H9 (cell line): ENCODE data around the gene CEMIP. TPM values are rescaled to one million over a fixed set of nuclear protein-coding genes. Genes with fewer than 3 reads are reported as not detected.

ENCODE experiments used
- DNase-seq: peaks from one replicate; pipeline ENCODE4 v3.0.0-alpha.2; 2017
- H2AFZ ChIP-seq: one replicate; pipeline ENCODE4 v1.6.1; 2013; ENCODE audit warnings: mild to moderate bottlenecking, low read length, control low read depth, moderate library complexity
- H2AK5ac ChIP-seq: 2 replicates; pipeline ENCODE4 v1.6.1; 2013; ENCODE audit warnings: low read length, control low read depth, mixed read lengths; ENCODE audit not compliant: insufficient read length
- H2BK120ac ChIP-seq: one replicate; pipeline ENCODE4 v1.6.1; 2013; ENCODE audit warnings: low read depth, mild to moderate bottlenecking, low read length, control low read depth, inconsistent platforms; ENCODE audit not compliant: poor library complexity, severe bottlenecking
- H2BK12ac ChIP-seq: 2 replicates; pipeline ENCODE4 v1.6.1; 2013; ENCODE audit warnings: low read length, control low read depth, mixed read lengths, low read depth; ENCODE audit not compliant: insufficient read length
- H2BK15ac ChIP-seq: 2 replicates; pipeline ENCODE4 v1.6.1; 2013; ENCODE audit warnings: low read depth, low read length, control low read depth
- H2BK20ac ChIP-seq: one replicate; pipeline ENCODE4 v1.6.1; 2013; ENCODE audit warnings: low read depth, mild to moderate bottlenecking, low read length, control low read depth, inconsistent platforms; ENCODE audit not compliant: poor library complexity, severe bottlenecking
- H2BK5ac ChIP-seq: 2 replicates; pipeline ENCODE4 v1.6.1; 2013; ENCODE audit warnings: low read length, control low read depth, mixed read lengths; ENCODE audit not compliant: insufficient read length
- H3K14ac ChIP-seq: 2 replicates; pipeline ENCODE4 v1.6.1; 2013; ENCODE audit warnings: low read length, control low read depth; ENCODE audit not compliant: insufficient read depth
- H3K18ac ChIP-seq: 2 replicates; pipeline ENCODE4 v1.6.1; 2013; ENCODE audit warnings: low read depth, mild to moderate bottlenecking, mixed read lengths, low read length, control low read depth; ENCODE audit not compliant: insufficient read length
- H3K23ac ChIP-seq: 2 replicates; pipeline ENCODE4 v1.6.1; 2013; ENCODE audit warnings: low read length, control low read depth, mixed read lengths, low read depth; ENCODE audit not compliant: insufficient read length
- H3K23me2 ChIP-seq: 2 replicates; pipeline ENCODE4 v1.6.1; 2013; ENCODE audit warnings: low read depth, mild to moderate bottlenecking, mixed read lengths, low read length, control low read depth; ENCODE audit not compliant: insufficient read length, poor library complexity, severe bottlenecking
- H3K27ac ChIP-seq: 2 replicates; pipeline ENCODE4 v1.5.1; 2013; ENCODE audit warnings: low read length, control low read depth, mixed read lengths, low read depth; ENCODE audit not compliant: insufficient read length
- H3K27me3 ChIP-seq: 2 replicates; pipeline ENCODE4 v1.6.1; 2013; ENCODE audit warnings: low read length, control low read depth, inconsistent platforms; ENCODE audit not compliant: insufficient read depth
- H3K4ac ChIP-seq: 2 replicates; pipeline ENCODE4 v1.6.1; 2013; ENCODE audit warnings: low read depth, mild to moderate bottlenecking, control low read depth, inconsistent platforms, low read length, moderate library complexity
- H3K4me1 ChIP-seq: 2 replicates; pipeline ENCODE4 v1.6.1; 2013; ENCODE audit warnings: low read length, control low read depth, inconsistent platforms; ENCODE audit not compliant: insufficient read depth
- H3K4me2 ChIP-seq: 2 replicates; pipeline ENCODE4 v1.6.1; 2013; ENCODE audit warnings: low read length, control low read depth, mixed read lengths; ENCODE audit not compliant: insufficient read length, insufficient read depth
- H3K56ac ChIP-seq: 2 replicates; pipeline ENCODE4 v1.6.1; 2013; ENCODE audit warnings: low read depth, mild to moderate bottlenecking, mixed read lengths, low read length, control low read depth; ENCODE audit not compliant: insufficient read length
- H3K79me1 ChIP-seq: 2 replicates; pipeline ENCODE4 v1.6.1; 2013; ENCODE audit warnings: low read depth, mild to moderate bottlenecking, moderate library complexity, low read length, control low read depth, inconsistent platforms; ENCODE audit not compliant: insufficient read depth, poor library complexity, severe bottlenecking
- H3K79me2 ChIP-seq: 2 replicates; pipeline ENCODE4 v1.6.1; 2013; ENCODE audit warnings: low read length, control low read depth, inconsistent platforms; ENCODE audit not compliant: insufficient read depth
- H3K9ac ChIP-seq: 2 replicates; pipeline ENCODE4 v1.6.1; 2013; ENCODE audit warnings: low read length, control low read depth, mixed read lengths; ENCODE audit not compliant: insufficient read length; ENCODE audit errors: extremely low read depth
- H3K9me3 ChIP-seq: one replicate; pipeline ENCODE4 v1.6.1; 2013; ENCODE audit warnings: low read depth, low read length, inconsistent platforms; ENCODE audit not compliant: control insufficient read depth
- H3T11ph ChIP-seq: one replicate; pipeline ENCODE4 v1.6.1; 2013; ENCODE audit warnings: mild to moderate bottlenecking, low read length, control low read depth, inconsistent platforms
- H4K20me1 ChIP-seq: one replicate; pipeline ENCODE4 v1.6.1; 2013; ENCODE audit not compliant: control insufficient read depth, insufficient read length, insufficient read depth
- H4K5ac ChIP-seq: 2 replicates; pipeline ENCODE4 v1.6.1; 2013; ENCODE audit warnings: low read depth, mild to moderate bottlenecking, mixed read lengths, low read length, control low read depth; ENCODE audit not compliant: insufficient read length
- H4K8ac ChIP-seq: replicated peaks from 2 replicates; pipeline ENCODE4 v1.6.1; 2013; ENCODE audit warnings: low read length, control low read depth, mixed read lengths, low read depth; ENCODE audit not compliant: insufficient read length
- H4K91ac ChIP-seq: 2 replicates; pipeline ENCODE4 v1.6.1; 2013; ENCODE audit warnings: low read depth, mild to moderate bottlenecking, moderate library complexity, mixed read lengths, low read length, control low read depth; ENCODE audit not compliant: insufficient read length
- H3K27ac Mint-ChIP-seq, 3 experiments: 2 replicates in 2 of 3; 3 replicates in 1 of 3; pipeline ENCODE4 v1.8.0; 2020 to 2021; ENCODE audit warnings: mixed read lengths in 3 of 3, mild to moderate bottlenecking in 1 of 3, moderate library complexity in 1 of 3
- H3K27me3 Mint-ChIP-seq: 2 replicates; pipeline ENCODE4 v1.8.0; 2021; ENCODE audit warnings: low read depth, mild to moderate bottlenecking, moderate library complexity, mixed read lengths
- H3K36me3 Mint-ChIP-seq, 3 experiments: 2 replicates in 2 of 3; 3 replicates in 1 of 3; pipeline ENCODE4 v1.8.0; 2020 to 2021; ENCODE audit warnings: low read depth in 3 of 3, mixed read lengths in 3 of 3; ENCODE audit not compliant: insufficient read depth in 1 of 3
- H3K4me1 Mint-ChIP-seq, 2 experiments: 2 replicates each; pipeline ENCODE4 v1.8.0; 2020; ENCODE audit warnings: mixed read lengths in 2 of 2
- H3K4me3 Mint-ChIP-seq, 2 experiments: 2 replicates in 1 of 2; 3 replicates in 1 of 2; pipeline ENCODE4 v1.8.0; 2020 to 2021; ENCODE audit warnings: mild to moderate bottlenecking in 2 of 2, mixed read lengths in 2 of 2, moderate library complexity in 1 of 2
- H3K9me3 Mint-ChIP-seq, 2 experiments: 2 replicates in 1 of 2; 3 replicates in 1 of 2; pipeline ENCODE4 v1.8.0; 2020; ENCODE audit warnings: mild to moderate bottlenecking in 2 of 2, mixed read lengths in 2 of 2, moderate library complexity in 1 of 2
- CTCF ChIP-seq: fragments of 200-600 bp; sonication (generic); conservative IDR thresholded peaks from 3 replicates; pipeline ENCODE4 v1.8.0; 2021; ENCODE audit warnings: antibody characterized with exemption, mild to moderate bottlenecking
- WGBS: extraction: QIAGEN DNeasy Blood & Tissue Kit; methylation state at CpG from one replicate; pipeline ENCODE4 v1.1.7; 2013; ENCODE audit warnings: missing lambda C conversion rate, low lambda C conversion rate, mixed read lengths; ENCODE audit not compliant: insufficient read length; ENCODE audit errors: extremely low coverage; 5-methylcytosine and 5-hydroxymethylcytosine counted together
- total RNA-seq: library from RNA; stranded (reverse); gene quantifications from 2 replicates; pipeline ENCODE4 v1.2.1, GENCODE V29; 2021

Gene CEMIP
- total RNA-seq, 1 experiment from 2014 or later = 0.09 TPM

DNA sequence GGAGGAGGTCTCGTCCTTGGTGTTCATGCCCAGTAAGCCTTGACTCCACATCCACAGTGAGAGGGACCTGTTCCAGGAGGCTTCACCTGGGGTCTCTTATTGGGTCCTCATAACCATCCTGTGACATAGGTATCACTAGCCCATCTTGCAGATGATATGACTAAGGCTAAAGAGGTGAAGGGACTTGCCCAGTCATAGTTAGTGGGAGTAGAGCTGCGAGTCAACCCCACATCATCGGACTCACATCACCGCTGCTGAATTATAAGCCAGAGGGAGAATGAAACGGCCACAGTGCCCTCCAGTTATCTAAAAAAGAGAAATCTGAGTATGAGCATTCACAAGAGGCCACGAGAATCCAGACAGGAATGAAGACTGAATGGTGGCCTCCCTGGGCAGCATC lies 144.5 kb downstream of the CEMIP start:
- no peak overlapping the region for H3K4ac ChIP-seq
- no peak overlapping the region for H3K4me2 ChIP-seq
- H2AK5ac ChIP-seq = no peak overlapping the region
- H3K18ac ChIP-seq = no peak overlapping the region
- H3K27ac Mint-ChIP-seq = no peak overlapping the region; a peak in 1 of 7 replicates
- DNase-seq = no peak
- no peak overlapping the region for H3K23ac ChIP-seq
- no peaks in the 10 kb centered on the region for H3K4me1 ChIP-seq
- no peak overlapping the region for H2BK20ac ChIP-seq
- no peaks in the 10 kb centered on the region for H3K79me2 ChIP-seq
- H4K91ac ChIP-seq = no peak overlapping the region
- no peaks in the 10 kb centered on the region for H3K4me1 Mint-ChIP-seq
- no peak overlapping the region for H2BK120ac ChIP-seq
- H2BK5ac ChIP-seq = no peak overlapping the region
- H3K4me3 Mint-ChIP-seq = no peak overlapping the region
- no peaks in the 10 kb centered on the region for H3K23me2 ChIP-seq
- H4K20me1 ChIP-seq = no peaks in the 10 kb centered on the region
- no CpG with 5 or more reads among the region's 6 CpGs for WGBS
- H3K9me3 Mint-ChIP-seq = no peaks in the 10 kb centered on the region
- H3T11ph ChIP-seq = no peak overlapping the region
- H4K5ac ChIP-seq = no peak overlapping the region
- H3K9ac ChIP-seq = no peak overlapping the region
- H3K36me3 Mint-ChIP-seq = no peaks in the 10 kb centered on the region
- no peak overlapping the region for H3K56ac ChIP-seq
- no peak overlapping the region for H3K27ac ChIP-seq
- H3K27me3 Mint-ChIP-seq = peaks cover 3% of the 10 kb centered on the region
- no peaks in the 10 kb centered on the region for H3K27me3 ChIP-seq
- no peaks in the 10 kb centered on the region for H3K9me3 ChIP-seq
- TF ChIP-seq CTCF = no peak
- no peak overlapping the region for H4K8ac ChIP-seq
- no peak overlapping the region for H2BK15ac ChIP-seq
- H3K79me1 ChIP-seq = no peaks in the 10 kb centered on the region
- H2BK12ac ChIP-seq = no peak overlapping the region
- no peak overlapping the region for H2AFZ ChIP-seq
- no peak overlapping the region for H3K14ac ChIP-seq
